Lower leg skin (tissue), 3 donors: Measurements from ENCODE around the gene TMEM135.

ENCODE experiments used
- POLR2A ChIP-seq, 2 donors: fragments of 450-650 bp; IDR thresholded peaks; one replicate each; pipeline ENCODE4 v1.6.1; 2016 to 2017; ENCODE audit warnings: antibody characterized with exemption in 2 of 2, mild to moderate bottlenecking in 1 of 2, moderate library complexity in 1 of 2
- TF ChIP-seq, protein P1 (sequence below), 3 donors: fragments of 450-650 bp; IDR thresholded peaks; one replicate each; pipeline ENCODE4 v1.5.1; 2016; ENCODE audit warnings: antibody characterized with exemption in 3 of 3, mild to moderate bottlenecking in 3 of 3, moderate library complexity in 2 of 3

DNA sequence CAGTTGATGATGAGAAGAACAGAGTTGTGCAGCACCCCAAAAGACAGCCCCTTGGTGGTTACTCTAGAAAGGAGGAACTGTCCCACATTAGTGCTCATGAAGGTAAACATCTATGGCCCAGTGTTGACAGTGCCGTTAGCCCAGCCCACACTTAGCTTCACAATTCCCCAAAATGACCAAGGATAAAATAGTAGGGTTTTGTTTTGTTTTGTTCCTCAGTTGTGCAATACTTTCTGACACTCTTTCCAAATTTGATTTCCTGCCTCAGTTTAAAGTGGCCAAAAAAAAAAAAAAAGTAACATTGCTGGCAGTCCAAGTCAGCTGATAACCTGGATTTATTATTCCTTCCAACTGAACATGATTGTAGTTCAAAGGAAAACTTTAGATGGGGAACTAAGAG is 269.4 kb downstream of the TMEM135 start:
- TF ChIP-seq, protein P1, sequence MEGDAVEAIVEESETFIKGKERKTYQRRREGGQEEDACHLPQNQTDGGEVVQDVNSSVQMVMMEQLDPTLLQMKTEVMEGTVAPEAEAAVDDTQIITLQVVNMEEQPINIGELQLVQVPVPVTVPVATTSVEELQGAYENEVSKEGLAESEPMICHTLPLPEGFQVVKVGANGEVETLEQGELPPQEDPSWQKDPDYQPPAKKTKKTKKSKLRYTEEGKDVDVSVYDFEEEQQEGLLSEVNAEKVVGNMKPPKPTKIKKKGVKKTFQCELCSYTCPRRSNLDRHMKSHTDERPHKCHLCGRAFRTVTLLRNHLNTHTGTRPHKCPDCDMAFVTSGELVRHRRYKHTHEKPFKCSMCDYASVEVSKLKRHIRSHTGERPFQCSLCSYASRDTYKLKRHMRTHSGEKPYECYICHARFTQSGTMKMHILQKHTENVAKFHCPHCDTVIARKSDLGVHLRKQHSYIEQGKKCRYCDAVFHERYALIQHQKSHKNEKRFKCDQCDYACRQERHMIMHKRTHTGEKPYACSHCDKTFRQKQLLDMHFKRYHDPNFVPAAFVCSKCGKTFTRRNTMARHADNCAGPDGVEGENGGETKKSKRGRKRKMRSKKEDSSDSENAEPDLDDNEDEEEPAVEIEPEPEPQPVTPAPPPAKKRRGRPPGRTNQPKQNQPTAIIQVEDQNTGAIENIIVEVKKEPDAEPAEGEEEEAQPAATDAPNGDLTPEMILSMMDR (IDR thresholded peaks at IDR 0.05): no peak
- TF ChIP-seq POLR2A (IDR thresholded peaks at IDR 0.05): no peak
